ENCODE data around the gene BAZ2B. TPM values are rescaled to one million over a fixed set of nuclear protein-coding genes. Genes with fewer than 3 reads are reported as not detected.

Gene BAZ2B
- total and polyA plus RNA-seq, 2 donors (not counting 3 experiments of a cell fraction or from before 2014, with no cell fraction given): 22.1 to 73.8 TPM

GRCh38 chr2:159307942-159308341, 308.4 kb downstream of the BAZ2B start:
- FAIRE-seq (no peak), DNase-seq (ENCODE audit: low read depth, low spot score) (no peak)
- Histone ChIP-seq H3K27ac (ENCODE audit: insufficient read depth, low read depth, low read length) (no peak overlapping the region), H3K4me2 (ENCODE audit: insufficient read depth, low read length) (no peak overlapping the region), H2AFZ (ENCODE audit: low read depth, low read length) (no peak overlapping the region), H3K27me3 (ENCODE audit: control insufficient read depth in 2 of 2, insufficient read depth in 2 of 2, low read length in 2 of 2) (no peaks in the 10 kb centered on the region), H4K20me1 (replicated peaks; ENCODE audit: control insufficient read depth, extremely low read depth, insufficient read depth, low read length) (no peaks in the 10 kb centered on the region), H3K9me3 (replicated peaks; ENCODE audit: control insufficient read depth, insufficient read depth, low read length) (no peaks in the 10 kb centered on the region), H3K36me3 (ENCODE audit: control insufficient read depth in 2 of 2, extremely low read depth in 1 of 2, insufficient read depth in 2 of 2, low read length in 2 of 2) (no peaks in the 10 kb centered on the region), H3K4me1 (ENCODE audit: control insufficient read depth, extremely low read depth, insufficient read depth, low read length) (no peaks in the 10 kb centered on the region), H3K79me2 (ENCODE audit: control insufficient read depth, insufficient read depth, low read length) (no peaks in the 10 kb centered on the region), H3K9me1 (replicated peaks; ENCODE audit: control insufficient read depth, extremely low read depth, insufficient read depth, low read length) (no peaks in the 10 kb centered on the region), H3K9ac (replicated peaks; ENCODE audit: extremely low read depth, insufficient read depth, low read length) (no peak overlapping the region), H3K4me3 (replicated peaks in 1 of 3; ENCODE audit: insufficient read depth in 1 of 3, low read depth in 1 of 3, low read length in 3 of 3) (no peak overlapping the region)
- CTCF ChIA-PET: no interaction called here
- POLR2A ChIA-PET: no interaction called here
- intact Hi-C loops (cut with micrococcal nuclease): no loop called here
- TF ChIP-seq POLR2AphosphoS5 (IDR thresholded peaks at IDR 0.05; ENCODE audit: insufficient read depth, low read depth, low read length) (no peak), FOS (IDR thresholded peaks at IDR 0.05; ENCODE audit: borderline replicate concordance, insufficient read depth, low read length) (no peak), POLR2A (IDR thresholded peaks at IDR 0.05; ENCODE audit: low read depth, low read length) (no peak), MYC (IDR thresholded peaks at IDR 0.05; ENCODE audit: low read depth, low read length) (no peak), CTCF (IDR thresholded peaks at IDR 0.05; ENCODE audit: extremely low read depth in 1 of 2, insufficient read depth in 1 of 2, low read depth in 1 of 2, low read length in 2 of 2) (no peak), MAX (IDR thresholded peaks at IDR 0.05; ENCODE audit: insufficient read depth, insufficient read length) (no peak), EZH2 (IDR thresholded peaks at IDR 0.05; ENCODE audit: borderline replicate concordance, low read depth, low read length, severe bottlenecking) (no peak), JUN (IDR thresholded peaks at IDR 0.05; ENCODE audit: borderline replicate concordance, insufficient read depth, insufficient read length, low read depth) (no peak), GATA2 (IDR thresholded peaks at IDR 0.05; ENCODE audit: insufficient read depth, insufficient read length, low read depth, low read length) (no peak)
- no TSS peak for BruUV-seq (replicated peaks)
- dilution Hi-C loops (cut with MboI; ENCODE audit: extremely low pct_ligation_motif_present, low sequenced_read_pairs): no loop called here

Measured in endothelial cell of umbilical vein (primary cell).